ENCODE measurements around the gene NR2C2AP. TPM values are rescaled to one million over a fixed set of nuclear protein-coding genes. Genes with fewer than 3 reads are reported as not detected.

Gene NR2C2AP
- total and polyA plus RNA-seq, 2 of the 4 experiments (the other 2 are of a cell fraction): 5.4 to 9.0 TPM

GRCh38 chr19:19157808-19158207, 45.4 kb downstream of the NR2C2AP start:
- no peak overlapping the region for H2AK9ac ChIP-seq (replicated peaks; ENCODE audit: low read depth, low read length, poor library complexity)
- no peaks in the 10 kb centered on the region for H4K20me1 ChIP-seq (ENCODE audit: insufficient read depth, low read length)
- POLR2A ChIA-PET (ENCODE audit: unreplicated experiment): no interaction called here
- CTCF ChIA-PET: no interaction called here
- no peaks in the 10 kb centered on the region for H3K9me1 ChIP-seq (ENCODE audit: insufficient read depth, low read length)
- H3K14ac ChIP-seq (replicated peaks; ENCODE audit: low read depth, low read length): no peak overlapping the region
- H4K91ac ChIP-seq (ENCODE audit: insufficient read depth, low read depth, low read length): no peak overlapping the region
- no peak for ATAC-seq (ENCODE audit: low read depth)
- no peak overlapping the region for H3K18ac ChIP-seq (ENCODE audit: low read depth, low read length)
- no peak overlapping the region for H2AFZ ChIP-seq (replicated peaks; ENCODE audit: low read length, poor library complexity)
- peaks cover 6% of the 10 kb centered on the region; the same call in 1 of the 2 replicates for H3K9me3 ChIP-seq (ENCODE audit: control insufficient read depth, insufficient read depth, low read length)
- H3K36me3 ChIP-seq (ENCODE audit: control insufficient read depth, insufficient read depth, low read length): peaks cover 7% of the 10 kb centered on the region; the same call in 1 of the 2 replicates
- H4K5ac ChIP-seq (ENCODE audit: low read depth, low read length): no peak overlapping the region
- H2BK120ac ChIP-seq (ENCODE audit: low read depth, low read length): no peak overlapping the region
- H2BK5ac ChIP-seq (ENCODE audit: low read depth, low read length, poor library complexity, severe bottlenecking): no peak overlapping the region
- DNase-seq: no peak
- H3K27me3 ChIP-seq (ENCODE audit: control insufficient read depth, insufficient read depth, low read length): no peaks in the 10 kb centered on the region
- H2AK5ac ChIP-seq (ENCODE audit: low read depth, low read length): no peak overlapping the region
- no peaks in the 10 kb centered on the region for H3K79me1 ChIP-seq (ENCODE audit: low read depth in 1 of 2, low read length in 2 of 2)
- no peak overlapping the region for H3K23ac ChIP-seq (ENCODE audit: low read depth, low read length)
- no peak for TF ChIP-seq CTCF (conservative IDR thresholded peaks at IDR 0.05; ENCODE audit: low read depth, low read length)
- no peak for TF ChIP-seq MAZ (IDR thresholded peaks at IDR 0.05; ENCODE audit: borderline replicate concordance, low read depth, low read length)
- TF ChIP-seq ELK1 (IDR thresholded peaks at IDR 0.05; ENCODE audit: borderline replicate concordance, low read depth, low read length): no peak
- no peak for TF ChIP-seq POLR2A (IDR thresholded peaks at IDR 0.05; ENCODE audit: low read depth, low read length)
- no peak for TF ChIP-seq USF2 (IDR thresholded peaks at IDR 0.05; ENCODE audit: low read depth, low read length)
- TF ChIP-seq CHD1 (IDR thresholded peaks at IDR 0.05; ENCODE audit: low read depth, low read length): no peak
- no peak for TF ChIP-seq CEBPB (IDR thresholded peaks at IDR 0.05; ENCODE audit: low read depth, low read length)
- TF ChIP-seq FOS (IDR thresholded peaks at IDR 0.05; ENCODE audit: low read depth, low read length): no peak
- TF ChIP-seq BHLHE40 (IDR thresholded peaks at IDR 0.05; ENCODE audit: low read depth, low read length): no peak
- in situ Hi-C loops (cut with MboI; ENCODE audit: low sequenced_read_pairs) (no loop called here), intact Hi-C loops (cut with micrococcal nuclease) (no loop called here), dilution Hi-C loops (cut with HindIII; ENCODE audit: low sequenced_read_pairs, unreplicated experiment) (no loop called here)
- no peak overlapping the region for H3K4me3 ChIP-seq (ENCODE audit: insufficient read depth, low read depth, low read length)
- H3K4ac ChIP-seq (ENCODE audit: low read depth, low read length): no peak overlapping the region
- H3K4me2 ChIP-seq (ENCODE audit: low read depth, low read length): no peak overlapping the region
- no peak overlapping the region for H3K27ac ChIP-seq (ENCODE audit: insufficient read depth, low read length)
- WGBS, 2 experiments (ENCODE audit: extremely low coverage in 2 of 2, insufficient read length in 1 of 2): no CpG with 5 or more reads among the region's 6 CpGs
- no peak overlapping the region for H3K9ac ChIP-seq (ENCODE audit: low read depth, low read length)
- BruUV-seq (replicated peaks): no TSS peak
- no peak overlapping the region for H2BK20ac ChIP-seq (ENCODE audit: low read depth, low read length)
- H2BK15ac ChIP-seq (ENCODE audit: low read depth, low read length): no peak overlapping the region
- H3K56ac ChIP-seq (ENCODE audit: extremely low read depth, insufficient read depth, low read length): no peak overlapping the region
- H4K8ac ChIP-seq (ENCODE audit: low read depth in 2 of 2, low read length in 2 of 2): no peak overlapping the region
- no peaks in the 10 kb centered on the region for H3K4me1 ChIP-seq (ENCODE audit: control insufficient read depth, insufficient read depth, low read length)

Measured in IMR-90 (cell line).